HepG2 (cell line): ENCODE measurements around the gene NOP56. TPM values are rescaled to one million over a fixed set of nuclear protein-coding genes. Genes with fewer than 3 reads are reported as not detected.

Experiments used
- ATAC-seq: fragments of 200-7000 bp; cut with Tn5 transposase; 3 replicates; pipeline ENCODE4 v1.9.1; 2020; ENCODE audit warnings: mild to moderate bottlenecking, moderate library complexity
- BruUV-seq: library from RNA; stranded (reverse); fragments of 400-500 nt; replicated peaks from 2 replicates; lab custom pipeline; 2021; lab: Mats Ljungman, UMichigan
- CTCF ChIA-PET: fragments of 300-600 bp; formaldehyde crosslinking; extraction: SDS; loops from one replicate; lab custom pipeline; 2021; ENCODE audit warnings: low total read pairs, inconsistent platforms, low intra/inter-chr PET ratio; lab: Yijun Ruan, JAX
- POLR2A ChIA-PET: fragments of 350-600 bp; sonication (Branson Sonifier 250); formaldehyde crosslinking; loops from one replicate; lab custom pipeline; 2020; ENCODE audit warnings: antibody characterized with exemption, inconsistent platforms; lab: Yijun Ruan, JAX
- DNase-seq: peaks from one replicate; pipeline ENCODE4 v3.0.0-alpha.2; 2015; ENCODE audit warnings: low spot score
- FAIRE-seq: peaks from 3 replicates; lab custom pipeline; 2011; peaks lifted over from hg19 to GRCh38; lab: Jason Lieb, UNC
- H2AFZ ChIP-seq: one replicate; pipeline ENCODE4 v1.6.1; 2011; ENCODE audit warnings: low read length, inconsistent platforms
- H3K27ac ChIP-seq: fragments of 300-600 bp; 3 replicates; pipeline ENCODE4 v1.8.0; 2011; ENCODE audit warnings: mixed run types, mild to moderate bottlenecking, mixed read lengths, low read length, inconsistent platforms; ENCODE audit not compliant: insufficient read depth; ENCODE audit errors: extremely low read length
- H3K27me3 ChIP-seq, 2 experiments: fragments of 200-600 bp in 1 of 2; 2 replicates in 1 of 2; 3 replicates in 1 of 2; pipeline versions ENCODE4 v1.6.0 to v1.8.0; 2011; ENCODE audit warnings: low read length in 2 of 2, mild to moderate bottlenecking in 2 of 2, moderate library complexity in 2 of 2, inconsistent platforms in 1 of 2; ENCODE audit not compliant: insufficient read depth in 2 of 2, control insufficient read depth in 1 of 2
- H3K36me3 ChIP-seq, 2 experiments: fragments of 200-600 bp in 1 of 2; replicated peaks in 1 of 2; 2 replicates in 1 of 2; 3 replicates in 1 of 2; pipeline versions ENCODE4 v1.5.1 to v1.8.0; 2011; ENCODE audit warnings: low read length in 2 of 2, inconsistent platforms in 1 of 2; ENCODE audit not compliant: insufficient read depth in 2 of 2, control insufficient read depth in 1 of 2
- H3K4me1 ChIP-seq: 2 replicates; pipeline ENCODE4 v1.5.1; 2012; ENCODE audit warnings: low read length, inconsistent platforms; ENCODE audit not compliant: insufficient read depth
- H3K4me2 ChIP-seq: 2 replicates; pipeline ENCODE4 v1.6.0; 2011; ENCODE audit warnings: low read depth, low read length, inconsistent platforms
- H3K4me3 ChIP-seq, 3 experiments: fragments of 200-600 bp in 1 of 3; sonication (generic), shearing (Covaris generic) in 1 of 3; replicated peaks in 1 of 3; 2 replicates each; pipeline ENCODE4 v1.5.1; 2011 to 2016; ENCODE audit warnings: low read length in 3 of 3, inconsistent platforms in 2 of 3, low read depth in 2 of 3, mild to moderate bottlenecking in 2 of 3, control low read depth in 1 of 3, mixed read lengths in 1 of 3; ENCODE audit not compliant: insufficient read depth in 1 of 3
- H3K79me2 ChIP-seq: one replicate; pipeline ENCODE4 v1.6.1; 2011; ENCODE audit warnings: low read length, inconsistent platforms; ENCODE audit not compliant: insufficient read depth
- H3K9ac ChIP-seq: 2 replicates; pipeline ENCODE4 v1.6.0; 2011; ENCODE audit warnings: mild to moderate bottlenecking, low read depth, low read length, inconsistent platforms; ENCODE audit not compliant: insufficient read depth
- H3K9me3 ChIP-seq: 2 replicates; pipeline ENCODE4 v1.5.1; 2012; ENCODE audit warnings: mild to moderate bottlenecking, low read length
- H4K20me1 ChIP-seq: 2 replicates; pipeline ENCODE4 v1.6.0; 2011; ENCODE audit warnings: inconsistent platforms, mild to moderate bottlenecking, low read length, moderate library complexity; ENCODE audit not compliant: insufficient read depth
- CC2D1A ChIP-seq: sonication (generic); formaldehyde crosslinking; IDR thresholded peaks from 2 replicates; pipeline ENCODE4 v1.8.1; 2023; ENCODE audit warnings: mild to moderate bottlenecking, missing genetic modification reagents
- ESRRA ChIP-seq: sonication (generic); formaldehyde crosslinking; IDR thresholded peaks from 2 replicates; pipeline ENCODE4 v1.5.1; 2020; ENCODE audit warnings: mild to moderate bottlenecking, low read depth, missing genetic modification reagents
- GPN1 ChIP-seq: sonication (generic); formaldehyde crosslinking; IDR thresholded peaks from 2 replicates; pipeline ENCODE4 v1.5.1; 2020; ENCODE audit warnings: missing genetic modification reagents, borderline replicate concordance
- KAT8 ChIP-seq: IDR thresholded peaks from 2 replicates; pipeline ENCODE4 v1.6.1; 2016; ENCODE audit warnings: missing genetic modification reagents, missing compliant biosample characterization
- MEF2D ChIP-seq: sonication (generic); formaldehyde crosslinking; IDR thresholded peaks from 2 replicates; pipeline ENCODE4 v1.5.1; 2020; ENCODE audit warnings: mild to moderate bottlenecking, missing genetic modification reagents
- NFKB2 ChIP-seq: sonication (generic); formaldehyde crosslinking; IDR thresholded peaks from 2 replicates; pipeline ENCODE4 v1.4.0; 2020; ENCODE audit warnings: missing genetic modification reagents, borderline replicate concordance
- POLR2A ChIP-seq, 2 experiments: IDR thresholded peaks; 2 replicates each; pipeline ENCODE4 v1.6.1; 2011; ENCODE audit warnings: low read depth in 2 of 2, low read length in 2 of 2, mild to moderate bottlenecking in 1 of 2, moderate library complexity in 1 of 2; ENCODE audit not compliant: insufficient read depth in 1 of 2
- ZNF136 ChIP-seq: sonication (generic); formaldehyde crosslinking; IDR thresholded peaks from 2 replicates; pipeline ENCODE4 v1.8.1; 2022; ENCODE audit warnings: low read depth, mild to moderate bottlenecking, moderate library complexity, missing genetic modification reagents
- ZNF138 ChIP-seq: sonication (generic); formaldehyde crosslinking; IDR thresholded peaks from 2 replicates; pipeline ENCODE4 v1.5.0; 2020; ENCODE audit warnings: mild to moderate bottlenecking, low read depth, missing genetic modification reagents
- ZNF143 ChIP-seq: sonication (generic); formaldehyde crosslinking; IDR thresholded peaks from 2 replicates; pipeline ENCODE4 v1.4.0; 2020; ENCODE audit warnings: missing genetic modification reagents
- ZNF430 ChIP-seq: sonication (generic); formaldehyde crosslinking; IDR thresholded peaks from 2 replicates; pipeline ENCODE4 v1.9.0; 2021; ENCODE audit warnings: mild to moderate bottlenecking, missing genetic modification reagents
- ZNF605 ChIP-seq: sonication (generic); formaldehyde crosslinking; IDR thresholded peaks from 2 replicates; pipeline ENCODE4 v1.8.0; 2022; ENCODE audit warnings: mild to moderate bottlenecking, missing genetic modification reagents
- ZNF879 ChIP-seq: sonication (generic); formaldehyde crosslinking; IDR thresholded peaks from 2 replicates; pipeline ENCODE4 v1.8.1; 2023; ENCODE audit warnings: missing genetic modification reagents
- ZSCAN12 ChIP-seq: sonication (generic); formaldehyde crosslinking; IDR thresholded peaks from 2 replicates; pipeline ENCODE4 v1.9.0; 2021; ENCODE audit warnings: mild to moderate bottlenecking, missing genetic modification reagents
- WGBS: methylation state at CpG from one replicate; pipeline ENCODE4 v1.1.6; 2017; ENCODE audit warnings: low lambda C conversion rate; 5-methylcytosine and 5-hydroxymethylcytosine counted together
- in situ Hi-C: cut with HindIII; loops from 2 replicates; pipeline ENCODE4 v1.10.0; 2017; ENCODE audit warnings: low pct_unique_long_range_greater_than_20kb; ENCODE audit not compliant: extremely low pct_ligation_motif_present
- intact Hi-C: fragments of 100-400 bp; cut with micrococcal nuclease; formaldehyde crosslinking; loops from one replicate; pipeline ENCODE4 v1.10.0; 2022; ENCODE audit not compliant: unreplicated experiment
- polyA plus RNA-seq, 8 experiments: library from polyadenylated mRNA; depleted of rRNA in 3 of 8; stranded (reverse) in 7 of 8; unstranded in 1 of 8; fragments of >200 nt; fragmentation: Illumina TruSeq in 4 of 8; extraction: Trizol in 4 of 8; gene quantifications; 2 replicates each; pipeline versions ENCODE4 v1.2.1 to v1.2.3, GENCODE V29; 2011 to 2016; ENCODE audit warnings: low read depth in 4 of 8, missing spikeins in 1 of 8, mixed read lengths in 1 of 8; ENCODE audit not compliant: insufficient read depth in 1 of 8
- total RNA-seq, 5 experiments: library from RNA; depleted of rRNA; stranded (reverse); fragments of >200 nt; fragmentation: Illumina TruSeq; extraction: Trizol; gene quantifications; 2 replicates each; pipeline ENCODE4 v1.2.3, GENCODE V29; 2016; ENCODE audit warnings: low read depth in 1 of 5
- TF ChIP-seq, protein P1 (sequence below): sonication (generic); formaldehyde crosslinking; IDR thresholded peaks from 2 replicates; pipeline ENCODE4 v1.8.1; 2023; ENCODE audit warnings: mild to moderate bottlenecking, missing genetic modification reagents
- TF ChIP-seq, protein P2 (sequence below): sonication (generic); formaldehyde crosslinking; conservative IDR thresholded peaks from 2 replicates; pipeline ENCODE4 v1.8.0; 2022; ENCODE audit warnings: missing genetic modification reagents
- TF ChIP-seq, protein P3 (sequence below): sonication (generic); formaldehyde crosslinking; IDR thresholded peaks from 2 replicates; pipeline ENCODE4 v1.8.1; 2023; ENCODE audit warnings: mild to moderate bottlenecking, moderate library complexity, missing genetic modification reagents
- TF ChIP-seq, protein P4 (sequence below): sonication (generic); formaldehyde crosslinking; conservative IDR thresholded peaks from 2 replicates; pipeline ENCODE4 v1.8.0; 2022; ENCODE audit warnings: mild to moderate bottlenecking, moderate library complexity, missing genetic modification reagents

The NOP56 gene
- total and polyA plus RNA-seq, 2 of the 13 experiments (the other 11 are each of a cell fraction or from before 2014, with no cell fraction given): 369 to 1,116 TPM

DNA sequence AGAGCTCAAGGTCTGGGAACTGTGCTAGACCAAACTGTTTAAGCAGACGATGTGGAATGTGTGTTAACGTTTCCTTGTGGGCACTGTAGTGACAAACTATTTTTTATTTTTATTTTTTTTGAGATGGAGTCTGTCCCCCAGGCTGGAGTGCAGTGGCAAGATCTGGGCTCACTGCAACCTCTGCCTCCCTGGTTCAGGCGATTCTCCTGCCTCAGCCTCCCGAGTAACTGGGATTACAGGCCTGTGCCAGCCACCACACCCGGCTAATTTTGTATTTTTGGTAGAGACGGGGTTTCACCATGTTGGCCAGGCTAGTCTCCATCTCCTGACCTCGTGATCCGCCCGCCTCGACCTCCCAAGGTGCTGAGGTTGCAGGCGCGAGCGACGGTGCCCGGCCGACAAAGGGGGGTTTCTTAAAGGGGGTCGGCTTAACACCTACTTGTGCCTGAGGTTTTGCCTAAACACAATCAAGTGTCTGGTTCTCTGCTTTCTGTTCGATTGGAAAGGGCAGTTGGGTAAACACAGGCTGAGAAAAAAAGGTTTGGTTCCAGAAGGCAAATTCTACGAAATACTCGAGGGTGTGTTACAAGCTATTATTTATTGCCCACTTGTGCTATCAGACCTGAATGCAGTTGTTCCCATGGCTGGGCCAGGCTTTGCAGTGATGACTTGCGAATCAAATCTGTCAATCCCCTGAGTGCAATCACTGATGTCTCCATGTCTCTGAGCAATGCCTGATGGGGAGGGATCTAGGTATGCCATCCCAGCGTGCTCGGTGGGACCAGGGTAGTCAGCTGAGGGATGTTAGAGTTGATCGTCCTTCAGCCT lies 1.3 kb downstream of the NOP56 start:
- ATAC-seq: no peak
- peak overlapping the region; percentile 88 for H3K9ac ChIP-seq
- H3K27ac ChIP-seq: peak overlapping the region; percentile 90
- H3K36me3 ChIP-seq: peaks cover 34 to 51% of the 10 kb centered on the region in 2 experiments
- intact Hi-C loops (loop anchor here (5.0 kb wide), 2 partner anchors 141 to 186 kb away; no protein-coding TSS in a partner anchor), in situ Hi-C loops (no loop called here)
- BruUV-seq: no TSS peak
- DNase-seq: no peak
- peaks cover 52% of the 10 kb centered on the region for H4K20me1 ChIP-seq
- POLR2A ChIA-PET: interaction anchor here (0.7 to 7.0 kb wide), 11 partner anchors 11 to 392 kb away, joined by 3 to 151 read pairs (median 7); partner anchors contain the start of genes IDH3B, MRPS26, SNRPB and ZNF343
- WGBS: 15% methylated on average over 24 of the region's 24 CpGs
- CTCF ChIA-PET: no interaction called here
- H3K9me3 ChIP-seq: no peaks in the 10 kb centered on the region
- H3K4me1 ChIP-seq: peaks cover 43% of the 10 kb centered on the region
- no peaks in the 10 kb centered on the region; a peak in 1 of 5 replicates for H3K27me3 ChIP-seq
- peak overlapping the region; percentile 100 for H3K4me2 ChIP-seq
- H3K4me3 ChIP-seq: peak overlapping the region; percentile 60 to 97 (median 83)
- no peak for FAIRE-seq
- H3K79me2 ChIP-seq: peaks cover 46% of the 10 kb centered on the region
- H2AFZ ChIP-seq: no peak overlapping the region
- TF ChIP-seq KAT8 (CRISPR knock-in tag) (no peak), ZNF605 (0 out of 2 replicates have a peak, but pooled peaks have one; percentile 29), ESRRA (CRISPR knock-in tag) (peak; percentile 8; the same call in 1 of the 2 replicates), CC2D1A (CRISPR knock-in tag) (0 out of 2 replicates have a peak, but pooled peaks have one; percentile 93), ZNF143 (CRISPR knock-in tag) (0 out of 2 replicates have a peak, but pooled peaks have one; percentile 29), MEF2D (CRISPR knock-in tag) (0 out of 2 replicates have a peak, but pooled peaks have one; percentile 54), NFKB2 (CRISPR knock-in tag) (peak; percentile 10; the same call in 1 of the 2 replicates), ZNF430 (CRISPR knock-in tag) (no peak), ZNF136 (CRISPR knock-in tag) (no peak), GPN1 (CRISPR knock-in tag) (no peak), ZSCAN12 (no peak), ZNF138 (CRISPR knock-in tag) (0 out of 2 replicates have a peak, but pooled peaks have one; percentile 51), POLR2A (IDR thresholded peaks at IDR 0.05; ENCODE audit: insufficient read depth in 1 of 2, low read depth in 2 of 2, low read length in 2 of 2) (0 out of 4 replicates have a peak, but pooled peaks have one; percentile 1 to 29), ZNF879 (CRISPR knock-in tag) (0 out of 2 replicates have a peak, but pooled peaks have one; percentile 46)
- TF ChIP-seq, protein P1, sequence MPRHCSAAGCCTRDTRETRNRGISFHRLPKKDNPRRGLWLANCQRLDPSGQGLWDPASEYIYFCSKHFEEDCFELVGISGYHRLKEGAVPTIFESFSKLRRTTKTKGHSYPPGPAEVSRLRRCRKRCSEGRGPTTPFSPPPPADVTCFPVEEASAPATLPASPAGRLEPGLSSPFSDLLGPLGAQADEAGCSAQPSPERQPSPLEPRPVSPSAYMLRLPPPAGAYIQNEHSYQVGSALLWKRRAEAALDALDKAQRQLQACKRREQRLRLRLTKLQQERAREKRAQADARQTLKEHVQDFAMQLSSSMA (CRISPR knock-in tag): peak; percentile 36; the same call in 1 of the 2 replicates
- TF ChIP-seq, protein P2, sequence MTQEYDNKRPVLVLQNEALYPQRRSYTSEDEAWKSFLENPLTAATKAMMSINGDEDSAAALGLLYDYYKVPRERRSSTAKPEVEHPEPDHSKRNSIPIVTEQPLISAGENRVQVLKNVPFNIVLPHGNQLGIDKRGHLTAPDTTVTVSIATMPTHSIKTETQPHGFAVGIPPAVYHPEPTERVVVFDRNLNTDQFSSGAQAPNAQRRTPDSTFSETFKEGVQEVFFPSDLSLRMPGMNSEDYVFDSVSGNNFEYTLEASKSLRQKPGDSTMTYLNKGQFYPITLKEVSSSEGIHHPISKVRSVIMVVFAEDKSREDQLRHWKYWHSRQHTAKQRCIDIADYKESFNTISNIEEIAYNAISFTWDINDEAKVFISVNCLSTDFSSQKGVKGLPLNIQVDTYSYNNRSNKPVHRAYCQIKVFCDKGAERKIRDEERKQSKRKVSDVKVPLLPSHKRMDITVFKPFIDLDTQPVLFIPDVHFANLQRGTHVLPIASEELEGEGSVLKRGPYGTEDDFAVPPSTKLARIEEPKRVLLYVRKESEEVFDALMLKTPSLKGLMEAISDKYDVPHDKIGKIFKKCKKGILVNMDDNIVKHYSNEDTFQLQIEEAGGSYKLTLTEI (CRISPR knock-in tag): no peak
- TF ChIP-seq, protein P3, sequence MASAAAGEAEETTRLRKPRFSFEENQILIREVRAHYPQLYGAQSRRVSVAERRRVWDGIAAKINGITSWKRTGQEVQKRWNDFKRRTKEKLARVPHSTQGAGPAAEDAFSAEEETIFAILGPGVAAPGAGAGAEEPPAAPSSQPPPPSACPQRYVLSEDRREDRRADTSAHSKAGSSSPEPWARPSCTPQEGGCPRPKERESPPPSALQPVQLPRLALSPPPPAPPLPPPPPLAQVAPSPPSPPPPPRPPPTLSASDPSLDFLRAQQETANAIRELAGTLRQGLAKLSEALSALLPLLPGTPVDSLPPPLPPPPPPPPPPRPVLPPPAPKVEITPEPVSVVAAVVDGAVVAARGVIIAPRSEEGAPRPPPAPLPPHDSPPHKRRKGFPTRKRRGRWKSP (CRISPR knock-in tag): 0 out of 2 replicates have a peak, but pooled peaks have one; percentile 12
- TF ChIP-seq, protein P4, sequence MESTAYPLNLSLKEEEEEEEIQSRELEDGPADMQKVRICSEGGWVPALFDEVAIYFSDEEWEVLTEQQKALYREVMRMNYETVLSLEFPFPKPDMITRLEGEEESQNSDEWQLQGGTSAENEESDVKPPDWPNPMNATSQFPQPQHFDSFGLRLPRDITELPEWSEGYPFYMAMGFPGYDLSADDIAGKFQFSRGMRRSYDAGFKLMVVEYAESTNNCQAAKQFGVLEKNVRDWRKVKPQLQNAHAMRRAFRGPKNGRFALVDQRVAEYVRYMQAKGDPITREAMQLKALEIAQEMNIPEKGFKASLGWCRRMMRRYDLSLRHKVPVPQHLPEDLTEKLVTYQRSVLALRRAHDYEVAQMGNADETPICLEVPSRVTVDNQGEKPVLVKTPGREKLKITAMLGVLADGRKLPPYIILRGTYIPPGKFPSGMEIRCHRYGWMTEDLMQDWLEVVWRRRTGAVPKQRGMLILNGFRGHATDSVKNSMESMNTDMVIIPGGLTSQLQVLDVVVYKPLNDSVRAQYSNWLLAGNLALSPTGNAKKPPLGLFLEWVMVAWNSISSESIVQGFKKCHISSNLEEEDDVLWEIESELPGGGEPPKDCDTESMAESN (CRISPR knock-in tag): 0 out of 2 replicates have a peak, but pooled peaks have one; percentile 43
